GM12878 (cell line): Measurements from ENCODE around the gene ROCK1. TPM values are rescaled to one million over a fixed set of nuclear protein-coding genes. Genes with fewer than 3 reads are reported as not detected.

ENCODE experiments used
- ATAC-seq: fragments of 200-7000 bp; cut with Tn5 transposase; 3 replicates; pipeline ENCODE4 v1.9.1; 2020; ENCODE audit warnings: mild to moderate bottlenecking, moderate library complexity
- BruUV-seq: library from RNA; stranded (reverse); fragments of 400-500 nt; replicated peaks from 2 replicates; lab custom pipeline; 2021; lab: Mats Ljungman, UMichigan
- CTCF ChIA-PET: fragments of 300-600 bp; sonication (Branson Sonifier 250); formaldehyde crosslinking; extraction: SDS; loops from one replicate; lab custom pipeline; 2021; ENCODE audit warnings: inconsistent platforms; lab: Yijun Ruan, JAX
- POLR2A ChIA-PET: fragments of 350-600 bp; formaldehyde crosslinking; extraction: SDS; loops from one replicate; lab custom pipeline; 2021; ENCODE audit warnings: inconsistent platforms; lab: Charles Lee
- RAD21 ChIA-PET: fragments of 300-600 bp; sonication (Branson Sonifier 250); formaldehyde crosslinking; loops from one replicate; lab custom pipeline; 2023; ENCODE audit warnings: antibody characterized with exemption; ENCODE audit not compliant: unreplicated experiment; lab: Charles Lee
- SMC1A ChIA-PET: fragments of 300-600 bp; sonication (Branson Sonifier 250); formaldehyde crosslinking; loops from one replicate; lab custom pipeline; 2023; ENCODE audit not compliant: unreplicated experiment, uncharacterized antibody; lab: Charles Lee
- DNase-seq: peaks from one replicate; pipeline ENCODE4 v3.0.0-alpha.2; 2011; ENCODE audit warnings: low read depth, low spot score
- FAIRE-seq: peaks from 3 replicates; lab custom pipeline; 2011; peaks lifted over from hg19 to GRCh38; lab: Jason Lieb, UNC
- H2AFZ ChIP-seq: 2 replicates; pipeline ENCODE4 v1.6.0; 2011; ENCODE audit warnings: low read depth, low read length, control low read depth; ENCODE audit not compliant: control insufficient read depth
- H3K27ac ChIP-seq: 2 replicates; pipeline ENCODE4 v1.5.1; 2011; ENCODE audit warnings: control low read depth; ENCODE audit not compliant: control insufficient read depth, insufficient read depth
- H3K27me3 ChIP-seq, 2 experiments: replicated peaks in 1 of 2; 2 replicates each; pipeline versions ENCODE4 v1.6.0 to v1.6.1; 2011; ENCODE audit warnings: low read length in 1 of 2; ENCODE audit not compliant: control insufficient read depth in 2 of 2, insufficient read depth in 2 of 2
- H3K36me3 ChIP-seq, 2 experiments: 2 replicates each; pipeline ENCODE4 v1.5.1; 2011; ENCODE audit warnings: low read length in 1 of 2; ENCODE audit not compliant: control insufficient read depth in 2 of 2, insufficient read depth in 2 of 2
- H3K4me1 ChIP-seq: 2 replicates; pipeline ENCODE4 v1.6.1; 2011; ENCODE audit warnings: mild to moderate bottlenecking, low read length, moderate library complexity, mixed read lengths; ENCODE audit not compliant: control insufficient read depth, insufficient read depth
- H3K4me2 ChIP-seq: 2 replicates; pipeline ENCODE4 v1.6.0; 2011; ENCODE audit warnings: control low read depth; ENCODE audit not compliant: control insufficient read depth, insufficient read depth
- H3K4me3 ChIP-seq: fragments of 200-600 bp; sonication (generic); 2 replicates; pipeline ENCODE4 v1.5.1; 2016
- H3K79me2 ChIP-seq: 2 replicates; pipeline ENCODE4 v1.6.0; 2011; ENCODE audit warnings: low read length; ENCODE audit not compliant: control insufficient read depth, insufficient read depth
- H3K9ac ChIP-seq: 2 replicates; pipeline ENCODE4 v1.8.0; 2011; ENCODE audit warnings: low read length, control low read depth, mixed read lengths; ENCODE audit not compliant: control insufficient read depth, insufficient read depth
- H3K9me3 ChIP-seq: replicated peaks from 3 replicates; pipeline ENCODE4 v1.5.1; 2011; ENCODE audit warnings: mild to moderate bottlenecking, low read length; ENCODE audit not compliant: control insufficient read depth, insufficient read depth
- H4K20me1 ChIP-seq: 2 replicates; pipeline ENCODE4 v1.6.0; 2011; ENCODE audit not compliant: control insufficient read depth, insufficient read depth
- BMI1 ChIP-seq: fragments of 450-650 bp; IDR thresholded peaks from 2 replicates; pipeline ENCODE4 v1.6.1; 2016; ENCODE audit warnings: mild to moderate bottlenecking, moderate library complexity, borderline replicate concordance
- CBX5 ChIP-seq: sonication (generic); IDR thresholded peaks from 2 replicates; pipeline ENCODE4 v1.6.1; 2016; ENCODE audit warnings: low read depth, moderate library complexity, mild to moderate bottlenecking, inconsistent platforms
- EP300 ChIP-seq, 2 experiments: fragments of 150-350 bp in 1 of 2; IDR thresholded peaks; 2 replicates each; pipeline ENCODE4 v1.6.1; 2011 to 2012; ENCODE audit warnings: low read depth in 2 of 2, low read length in 2 of 2, borderline replicate concordance in 1 of 2, improper control_type of control experiment in 1 of 2, inconsistent platforms in 1 of 2; ENCODE audit not compliant: control insufficient read depth in 1 of 2
- MEF2A ChIP-seq: IDR thresholded peaks from 2 replicates; pipeline ENCODE4 v1.6.1; 2011; ENCODE audit warnings: low read depth, mild to moderate bottlenecking, low read length, moderate library complexity; ENCODE audit not compliant: insufficient read depth
- MYB ChIP-seq: fragments of 150-350 bp; IDR thresholded peaks from 2 replicates; pipeline ENCODE4 v1.6.1; 2014; ENCODE audit warnings: mild to moderate bottlenecking, low read depth, low read length, borderline replicate concordance
- NFXL1 ChIP-seq: fragments of 450-650 bp; IDR thresholded peaks from 2 replicates; pipeline ENCODE4 v1.6.1; 2017; ENCODE audit warnings: antibody characterized with exemption, mild to moderate bottlenecking, borderline replicate concordance
- POLR2AphosphoS5 ChIP-seq: IDR thresholded peaks from 2 replicates; pipeline ENCODE4 v1.6.1; 2011; ENCODE audit warnings: mild to moderate bottlenecking, low read length, inconsistent platforms
- RELA ChIP-seq: fragments of 450-650 bp; IDR thresholded peaks from 2 replicates; pipeline ENCODE4 v1.8.0; 2014; ENCODE audit warnings: borderline replicate concordance; ENCODE audit not compliant: partially characterized antibody
- SRF ChIP-seq, 2 experiments: IDR thresholded peaks; 2 replicates each; pipeline ENCODE4 v1.6.1; 2011; ENCODE audit warnings: low read depth in 2 of 2, low read length in 2 of 2, mild to moderate bottlenecking in 1 of 2, moderate library complexity in 1 of 2
- SUZ12 ChIP-seq: fragments of 200-600 bp; sonication (generic); IDR thresholded peaks from one replicate; pipeline ENCODE4 v1.6.1; 2018; ENCODE audit warnings: antibody characterized with exemption, mild to moderate bottlenecking; ENCODE audit not compliant: unreplicated experiment
- TAF1 ChIP-seq: IDR thresholded peaks from 2 replicates; pipeline ENCODE4 v1.6.1; 2011; ENCODE audit warnings: mild to moderate bottlenecking, low read depth, low read length, borderline replicate concordance
- ZNF384 ChIP-seq: IDR thresholded peaks from 2 replicates; pipeline ENCODE4 v1.6.1; 2012; ENCODE audit warnings: low read depth, mild to moderate bottlenecking, low read length, improper control_type of control experiment, borderline replicate concordance
- ZNF622 ChIP-seq: fragments of 450-650 bp; IDR thresholded peaks from 2 replicates; pipeline ENCODE4 v1.6.1; 2017; ENCODE audit warnings: mild to moderate bottlenecking, inconsistent platforms
- WGBS: methylation state at CpG from one replicate; pipeline ENCODE4 v1.1.6; 2016; ENCODE audit warnings: low lambda C conversion rate; ENCODE audit not compliant: insufficient replicate concordance, insufficient coverage; ENCODE audit errors: missing lambda C conversion rate; 5-methylcytosine and 5-hydroxymethylcytosine counted together
- in situ Hi-C: fragments of 300-500 bp; cut with MboI; formaldehyde crosslinking; loops from 9 replicates; pipeline ENCODE4 v1.14.3; 2018; ENCODE audit warnings: mixed read lengths
- intact Hi-C: fragments of 100-400 bp; cut with micrococcal nuclease; formaldehyde crosslinking; loops from one replicate; pipeline ENCODE4 v1.14.2; 2022; ENCODE audit not compliant: unreplicated experiment
- polyA plus RNA-seq, 11 experiments: library from polyadenylated mRNA; depleted of rRNA in 4 of 11; unstranded in 6 of 11; stranded (reverse) in 5 of 11; fragments of >200 nt; fragmentation: Nextera tagmentation in 4 of 11; fragmentation: Illumina TruSeq in 1 of 11; extraction: Ambion mirVana in 4 of 11; extraction: Trizol in 1 of 11; gene quantifications; 1 replicate in 1 of 11; 2 replicates in 10 of 11; pipeline versions ENCODE4 v1.2.1 to v1.2.3, GENCODE V29; 2011 to 2016; ENCODE audit warnings: inconsistent platforms in 2 of 11, missing spikeins in 2 of 11, low read depth in 1 of 11
- total RNA-seq, 4 experiments: library from RNA; depleted of rRNA in 3 of 4; stranded (reverse); fragments of >200 nt in 3 of 4; fragmentation: Illumina TruSeq in 1 of 4; extraction: Trizol in 1 of 4; gene quantifications; 2 replicates each; pipeline versions ENCODE4 v1.2.1 to v1.2.3, GENCODE V29; 2013 to 2021
- TF ChIP-seq, protein P1 (sequence below): fragments of 450-650 bp; IDR thresholded peaks from 2 replicates; pipeline ENCODE4 v1.6.1; 2018; ENCODE audit warnings: borderline replicate concordance, mild to moderate bottlenecking; ENCODE audit not compliant: partially characterized antibody
- TF ChIP-seq, protein P2 (sequence below): fragments of 450-650 bp; formaldehyde crosslinking; IDR thresholded peaks from 2 replicates; pipeline ENCODE4 v1.4.0; 2022; ENCODE audit warnings: mild to moderate bottlenecking, moderate library complexity

ROCK1 gene
- total and polyA plus RNA-seq, 10 of the 15 experiments (the other 5 are each of a cell fraction or from before 2014, with no cell fraction given), result 14.8 to 46.6 (median 29.5) TPM

DNA sequence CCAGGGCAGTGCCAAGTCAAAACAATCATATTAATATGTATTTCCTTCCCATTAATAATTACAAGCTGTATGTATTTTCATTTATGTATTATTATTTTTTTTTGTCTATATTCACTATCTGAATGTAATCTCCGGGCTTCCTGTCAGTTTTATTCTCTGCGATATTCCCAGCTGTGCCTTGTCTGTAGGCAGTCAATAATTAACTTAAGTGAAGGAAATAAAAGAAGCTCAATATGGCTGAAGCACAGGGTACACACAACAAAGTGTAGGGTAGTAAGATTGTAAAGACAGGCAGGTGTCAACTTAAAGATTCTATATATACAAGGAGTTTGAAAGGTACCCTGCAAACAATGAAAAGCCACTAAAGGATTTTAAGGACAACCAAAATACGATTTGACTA lies 122.9 kb downstream of the ROCK1 start (continued):
- TF ChIP-seq, protein P1, sequence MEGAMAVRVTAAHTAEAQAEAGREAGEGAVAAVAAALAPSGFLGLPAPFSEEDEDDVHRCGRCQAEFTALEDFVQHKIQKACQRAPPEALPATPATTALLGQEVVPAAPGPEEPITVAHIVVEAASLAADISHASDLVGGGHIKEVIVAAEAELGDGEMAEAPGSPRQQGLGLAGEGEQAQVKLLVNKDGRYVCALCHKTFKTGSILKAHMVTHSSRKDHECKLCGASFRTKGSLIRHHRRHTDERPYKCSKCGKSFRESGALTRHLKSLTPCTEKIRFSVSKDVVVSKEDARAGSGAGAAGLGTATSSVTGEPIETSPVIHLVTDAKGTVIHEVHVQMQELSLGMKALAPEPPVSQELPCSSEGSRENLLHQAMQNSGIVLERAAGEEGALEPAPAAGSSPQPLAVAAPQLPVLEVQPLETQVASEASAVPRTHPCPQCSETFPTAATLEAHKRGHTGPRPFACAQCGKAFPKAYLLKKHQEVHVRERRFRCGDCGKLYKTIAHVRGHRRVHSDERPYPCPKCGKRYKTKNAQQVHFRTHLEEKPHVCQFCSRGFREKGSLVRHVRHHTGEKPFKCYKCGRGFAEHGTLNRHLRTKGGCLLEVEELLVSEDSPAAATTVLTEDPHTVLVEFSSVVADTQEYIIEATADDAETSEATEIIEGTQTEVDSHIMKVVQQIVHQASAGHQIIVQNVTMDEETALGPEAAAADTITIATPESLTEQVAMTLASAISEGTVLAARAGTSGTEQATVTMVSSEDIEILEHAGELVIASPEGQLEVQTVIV, result no peak

DNA sequence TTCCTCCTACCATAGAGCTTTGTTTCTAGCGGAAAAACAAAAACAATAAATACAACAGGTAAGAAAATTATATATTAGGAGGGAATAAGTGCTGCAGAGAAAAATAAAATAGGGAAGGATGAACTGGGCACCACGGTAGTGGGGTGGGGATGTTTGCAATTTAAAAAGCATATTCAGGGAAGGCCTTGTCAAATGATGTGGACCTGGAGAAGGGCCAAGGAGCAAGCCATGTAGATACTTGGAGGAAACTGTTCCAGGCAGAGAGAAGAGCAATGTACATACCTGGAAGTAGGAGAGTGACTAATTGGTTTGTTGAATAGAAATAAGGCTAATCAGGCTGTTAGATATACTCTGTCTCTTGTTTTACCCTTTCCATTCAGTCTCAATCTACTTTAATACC lies 136.5 kb downstream of the ROCK1 start:
- H3K4me1 ChIP-seq, result no peaks in the 10 kb centered on the region
- H3K4me3 ChIP-seq, result no peak overlapping the region
- in situ Hi-C loops (loop anchor here (5.0 kb wide), 1 partner anchor 37 kb away; no protein-coding TSS in a partner anchor), intact Hi-C loops (no loop called here)
- no peak overlapping the region for H3K9ac ChIP-seq
- no peak overlapping the region for H3K27ac ChIP-seq
- ChIA-PET CTCF (no interaction called here), POLR2A (no interaction called here), RAD21 (interaction anchor here (0.7 kb wide), 1 partner anchor 205 kb away, joined by 3 read pairs; no protein-coding TSS in a partner anchor), SMC1A (interaction anchor here (1.5 kb wide), 1 partner anchor 9 kb away, joined by 3 read pairs; no protein-coding TSS in a partner anchor)
- no peak for ATAC-seq
- 98% methylated on average over 2 of the region's 2 CpGs for WGBS
- H2AFZ ChIP-seq, result no peak overlapping the region
- no peaks in the 10 kb centered on the region for H3K27me3 ChIP-seq
- H3K36me3 ChIP-seq, result peaks cover 0 to 18% of the 10 kb centered on the region in 2 experiments; a peak in 2 of 4 replicates
- no peak for DNase-seq
- BruUV-seq, result no TSS peak
- H3K9me3 ChIP-seq, result no peaks in the 10 kb centered on the region
- no peak for FAIRE-seq
- no peaks in the 10 kb centered on the region for H4K20me1 ChIP-seq
- H3K4me2 ChIP-seq, result no peak overlapping the region
- no peaks in the 10 kb centered on the region for H3K79me2 ChIP-seq
- TF ChIP-seq ZNF622, result no peak
- TF ChIP-seq SRF (IDR thresholded peaks at IDR 0.05; ENCODE audit: low read depth in 2 of 2, low read length in 2 of 2), result no peak
- no peak for TF ChIP-seq BMI1
- TF ChIP-seq, protein P2, sequence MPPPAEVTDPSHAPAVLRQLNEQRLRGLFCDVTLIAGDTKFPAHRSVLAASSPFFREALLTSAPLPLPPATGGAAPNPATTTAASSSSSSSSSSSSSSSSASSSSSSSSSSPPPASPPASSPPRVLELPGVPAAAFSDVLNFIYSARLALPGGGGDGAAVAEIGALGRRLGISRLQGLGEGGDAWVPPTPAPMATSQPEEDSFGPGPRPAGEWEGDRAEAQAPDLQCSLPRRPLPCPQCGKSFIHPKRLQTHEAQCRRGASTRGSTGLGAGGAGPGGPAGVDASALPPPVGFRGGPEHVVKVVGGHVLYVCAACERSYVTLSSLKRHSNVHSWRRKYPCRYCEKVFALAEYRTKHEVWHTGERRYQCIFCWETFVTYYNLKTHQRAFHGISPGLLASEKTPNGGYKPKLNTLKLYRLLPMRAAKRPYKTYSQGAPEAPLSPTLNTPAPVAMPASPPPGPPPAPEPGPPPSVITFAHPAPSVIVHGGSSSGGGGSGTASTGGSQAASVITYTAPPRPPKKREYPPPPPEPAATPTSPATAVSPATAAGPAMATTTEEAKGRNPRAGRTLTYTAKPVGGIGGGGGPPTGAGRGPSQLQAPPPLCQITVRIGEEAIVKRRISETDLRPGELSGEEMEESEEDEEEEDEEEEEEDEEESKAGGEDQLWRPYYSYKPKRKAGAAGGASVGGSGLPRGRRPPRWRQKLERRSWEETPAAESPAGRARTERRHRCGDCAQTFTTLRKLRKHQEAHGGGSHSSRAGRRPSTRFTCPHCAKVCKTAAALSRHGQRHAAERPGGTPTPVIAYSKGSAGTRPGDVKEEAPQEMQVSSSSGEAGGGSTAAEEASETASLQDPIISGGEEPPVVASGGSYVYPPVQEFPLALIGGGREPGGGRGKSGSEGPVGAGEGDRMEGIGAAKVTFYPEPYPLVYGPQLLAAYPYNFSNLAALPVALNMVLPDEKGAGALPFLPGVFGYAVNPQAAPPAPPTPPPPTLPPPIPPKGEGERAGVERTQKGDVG (CRISPR knock-in tag), result no peak
- no peak for TF ChIP-seq ZNF384
- no peak for TF ChIP-seq NFXL1
- TF ChIP-seq MEF2A, result no peak
- TF ChIP-seq EP300 (IDR thresholded peaks at IDR 0.05; ENCODE audit: borderline replicate concordance in 1 of 2, control insufficient read depth in 1 of 2, low read depth in 2 of 2, low read length in 2 of 2), result no peak
- TF ChIP-seq RELA, result no peak
- no peak for TF ChIP-seq CBX5
- TF ChIP-seq POLR2AphosphoS5, result no peak
- no peak for TF ChIP-seq SUZ12
- TF ChIP-seq MYB, result no peak
- TF ChIP-seq TAF1, result no peak
